HFF-Myc (cell line): Measurements from ENCODE around the gene CD99.
"Not testable (repeated sequence)": the region's sequence is repeated elsewhere in the genome, so short reads cannot be mapped to it uniquely, and the experiment has no call there.

ENCODE experiments used
- DNase-seq: peaks from one replicate; pipeline ENCODE4 v3.0.0-alpha.2; 2011; ENCODE audit warnings: low read depth; ENCODE audit errors: extremely low read depth
- H3K4me3 ChIP-seq: replicated peaks from 2 replicates; pipeline ENCODE4 v1.5.1; 2011; ENCODE audit warnings: low read depth, mild to moderate bottlenecking, control low read depth, low read length
- CTCF ChIP-seq: IDR thresholded peaks from 2 replicates; pipeline ENCODE4 v1.5.1; 2012; ENCODE audit warnings: mild to moderate bottlenecking, low read depth, low read length, control low read depth; ENCODE audit errors: missing control alignments

The CD99 gene

GRCh38 chrX:2719774-2720447 is 28.8 kb downstream of the CD99 start:
- no peak overlapping the region for H3K4me3 ChIP-seq
- no peak for DNase-seq
- TF ChIP-seq CTCF: no peak

- no peak for DNase-seq
- no peak for TF ChIP-seq CTCF
- H3K4me3 ChIP-seq: no peak overlapping the region
Observed at GRCh38 chrX:2723286-2723879, 32.3 kb downstream of the CD99 start.

- not testable (repeated sequence) for DNase-seq, H3K4me3 ChIP-seq
Observed at GRCh38 chrX:2727264-2727663, 36.2 kb downstream of the CD99 start.

- H3K4me3 ChIP-seq: no peak overlapping the region
- TF ChIP-seq CTCF: no peak
- DNase-seq: no peak
Observed at GRCh38 chrX:2732076-2732475, 41.0 kb downstream of the CD99 start.

GRCh38 chrX:2732649-2733048 is 41.6 kb downstream of the CD99 start:
- H3K4me3 ChIP-seq: no peak overlapping the region
- no peak for DNase-seq
- no peak for TF ChIP-seq CTCF

GRCh38 chrX:2733286-2733685 is 42.2 kb downstream of the CD99 start:
- no peak overlapping the region for H3K4me3 ChIP-seq
- no peak for TF ChIP-seq CTCF
- no peak for DNase-seq

- no peak overlapping the region for H3K4me3 ChIP-seq
- DNase-seq: no peak
- TF ChIP-seq CTCF: no peak
Observed at GRCh38 chrX:2735270-2735669, 44.2 kb downstream of the CD99 start.
